ENCODE data around the gene FITM1.

DNA sequence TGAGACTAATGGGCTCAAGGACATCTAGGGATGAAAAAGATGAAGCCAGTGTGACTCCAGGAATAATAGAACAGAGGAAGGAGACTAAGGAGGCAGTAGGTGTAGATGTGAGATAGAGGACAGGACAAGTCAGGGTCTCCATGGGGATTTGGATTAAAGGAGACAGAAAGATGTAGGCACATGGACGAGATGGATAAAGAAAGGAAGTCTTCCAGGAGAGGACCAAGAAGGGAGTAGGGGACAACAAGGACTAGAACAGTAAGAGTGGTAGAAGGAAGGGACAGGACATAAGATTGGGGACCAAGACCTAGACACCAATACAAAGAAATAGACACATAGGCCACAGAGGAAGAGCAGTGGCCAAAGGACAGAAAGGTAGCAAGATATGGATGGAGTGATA is 43.5 kb upstream of the FITM1 start:
- TF ChIP-seq, protein P1, sequence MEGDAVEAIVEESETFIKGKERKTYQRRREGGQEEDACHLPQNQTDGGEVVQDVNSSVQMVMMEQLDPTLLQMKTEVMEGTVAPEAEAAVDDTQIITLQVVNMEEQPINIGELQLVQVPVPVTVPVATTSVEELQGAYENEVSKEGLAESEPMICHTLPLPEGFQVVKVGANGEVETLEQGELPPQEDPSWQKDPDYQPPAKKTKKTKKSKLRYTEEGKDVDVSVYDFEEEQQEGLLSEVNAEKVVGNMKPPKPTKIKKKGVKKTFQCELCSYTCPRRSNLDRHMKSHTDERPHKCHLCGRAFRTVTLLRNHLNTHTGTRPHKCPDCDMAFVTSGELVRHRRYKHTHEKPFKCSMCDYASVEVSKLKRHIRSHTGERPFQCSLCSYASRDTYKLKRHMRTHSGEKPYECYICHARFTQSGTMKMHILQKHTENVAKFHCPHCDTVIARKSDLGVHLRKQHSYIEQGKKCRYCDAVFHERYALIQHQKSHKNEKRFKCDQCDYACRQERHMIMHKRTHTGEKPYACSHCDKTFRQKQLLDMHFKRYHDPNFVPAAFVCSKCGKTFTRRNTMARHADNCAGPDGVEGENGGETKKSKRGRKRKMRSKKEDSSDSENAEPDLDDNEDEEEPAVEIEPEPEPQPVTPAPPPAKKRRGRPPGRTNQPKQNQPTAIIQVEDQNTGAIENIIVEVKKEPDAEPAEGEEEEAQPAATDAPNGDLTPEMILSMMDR (IDR thresholded peaks at IDR 0.05) = no peak
- TF ChIP-seq ZFX (IDR thresholded peaks at IDR 0.05; ENCODE audit: borderline replicate concordance) = no peak

All from 22Rv1 (cell line).